Neural cell (in vitro differentiated cells): ENCODE results near the gene ICAM3. TPM values are rescaled to one million over a fixed set of nuclear protein-coding genes. Genes with fewer than 3 reads are reported as not detected.
A peak's percentile ranks its signal among the peaks of the same experiment; 100 is the strongest.

ENCODE experiments used
- H2AFZ ChIP-seq: fragments of 200-600, 300-800 bp; sonication (generic), shearing (Covaris generic); 2 replicates; pipeline ENCODE4 v1.6.0; 2014; ENCODE audit warnings: low read depth, mild to moderate bottlenecking, antibody characterized with exemption, low read length, moderate library complexity
- H3F3A ChIP-seq: fragments of 200-600 bp; shearing (Covaris generic); 2 replicates; pipeline ENCODE4 v1.6.1; 2016; ENCODE audit warnings: mild to moderate bottlenecking, moderate library complexity, mixed read lengths, antibody characterized with exemption, low read length; ENCODE audit not compliant: insufficient read depth, poor library complexity, severe bottlenecking
- H3K27ac ChIP-seq: fragments of 200-600, 300-800 bp; sonication (generic), shearing (Covaris generic); 2 replicates; pipeline ENCODE4 v1.5.1; 2014; ENCODE audit warnings: mild to moderate bottlenecking, low read length, moderate library complexity
- H3K27me3 ChIP-seq: fragments of 300-800, 200-600 bp; sonication (generic), shearing (Covaris generic); 2 replicates; pipeline ENCODE4 v1.6.0; 2014; ENCODE audit warnings: mild to moderate bottlenecking, low read depth, low read length, moderate library complexity; ENCODE audit not compliant: insufficient read depth
- H3K36me3 ChIP-seq: fragments of 300-800, 200-600 bp; sonication (generic), shearing (Covaris generic); 2 replicates; pipeline ENCODE4 v1.5.1; 2014; ENCODE audit warnings: mild to moderate bottlenecking, antibody characterized with exemption, low read length, moderate library complexity; ENCODE audit not compliant: insufficient read depth
- H3K4me2 ChIP-seq: fragments of 300-800, 200-600 bp; sonication (generic), shearing (Covaris generic); 2 replicates; pipeline ENCODE4 v1.6.0; 2014; ENCODE audit warnings: mild to moderate bottlenecking, low read length
- H3K4me3 ChIP-seq: fragments of 300-800, 200-600 bp; sonication (generic), shearing (Covaris generic); 2 replicates; pipeline ENCODE4 v1.5.1; 2014; ENCODE audit warnings: mild to moderate bottlenecking, low read length, moderate library complexity
- H3K79me2 ChIP-seq: fragments of 200-600 bp; shearing (Covaris generic); replicated peaks from 2 replicates; pipeline ENCODE4 v1.6.0; 2014; ENCODE audit warnings: mild to moderate bottlenecking, low read length, moderate library complexity; ENCODE audit not compliant: insufficient read depth
- H3K9ac ChIP-seq: fragments of 300-800, 200-600 bp; sonication (generic), shearing (Covaris generic); 2 replicates; pipeline ENCODE4 v1.6.1; 2016; ENCODE audit warnings: mild to moderate bottlenecking, low read length, mixed read lengths
- H3K9me2 ChIP-seq: fragments of 200-600 bp; shearing (Covaris generic); 2 replicates; pipeline ENCODE4 v1.6.1; 2016; ENCODE audit warnings: mild to moderate bottlenecking, low read length, mixed read lengths; ENCODE audit not compliant: insufficient read depth
- H3K9me3 ChIP-seq: fragments of 200-600, 300-800 bp; sonication (generic), shearing (Covaris generic); 2 replicates; pipeline ENCODE4 v1.6.1; 2016; ENCODE audit warnings: mild to moderate bottlenecking, mixed run types, low read length, moderate library complexity, mixed read lengths
- H4K20me1 ChIP-seq: fragments of 200-600 bp; shearing (Covaris generic); 2 replicates; pipeline ENCODE4 v1.6.1; 2016; ENCODE audit warnings: mild to moderate bottlenecking, mixed run types; ENCODE audit not compliant: insufficient read depth
- CTCF ChIP-seq: fragments of 450-650 bp; IDR thresholded peaks from 2 replicates; pipeline ENCODE4 v1.5.1; 2014; ENCODE audit warnings: antibody characterized with exemption, mild to moderate bottlenecking, moderate library complexity; ENCODE audit not compliant: poor library complexity, severe bottlenecking
- EP300 ChIP-seq: fragments of 450-650 bp; conservative IDR thresholded peaks from 2 replicates; pipeline ENCODE4 v1.6.1; 2014; ENCODE audit warnings: antibody characterized with exemption, mild to moderate bottlenecking, moderate library complexity; ENCODE audit not compliant: poor library complexity, severe bottlenecking
- EZH2 ChIP-seq: fragments of 200-600, 300-800 bp; shearing (Covaris generic), sonication (generic); IDR thresholded peaks from 2 replicates; pipeline ENCODE4 v1.6.1; 2014; ENCODE audit warnings: antibody characterized with exemption, low read length, borderline replicate concordance, mild to moderate bottlenecking; ENCODE audit not compliant: insufficient read depth, poor library complexity, severe bottlenecking
- MXI1 ChIP-seq: fragments of 450-650 bp; conservative IDR thresholded peaks from 2 replicates; pipeline ENCODE4 v1.6.1; 2014; ENCODE audit warnings: antibody characterized with exemption, mild to moderate bottlenecking; ENCODE audit not compliant: poor library complexity, severe bottlenecking
- POLR2AphosphoS5 ChIP-seq: IDR thresholded peaks from 2 replicates; pipeline ENCODE4 v1.6.1; 2012
- RAD21 ChIP-seq: fragments of 450-650 bp; conservative IDR thresholded peaks from 2 replicates; pipeline ENCODE4 v1.6.1; 2014; ENCODE audit warnings: antibody characterized with exemption, mild to moderate bottlenecking, moderate library complexity
- SMC3 ChIP-seq: fragments of 450-650 bp; conservative IDR thresholded peaks from 2 replicates; pipeline ENCODE4 v1.6.1; 2014; ENCODE audit warnings: antibody characterized with exemption, mild to moderate bottlenecking, moderate library complexity; ENCODE audit not compliant: poor library complexity
- TAF1 ChIP-seq: IDR thresholded peaks from 2 replicates; pipeline ENCODE4 v1.6.1; 2012; ENCODE audit warnings: low read depth
- polyA plus RNA-seq: library from polyadenylated mRNA; depleted of rRNA; stranded (reverse); fragments of >200 nt; gene quantifications from 2 replicates; pipeline ENCODE4 v1.2.3, GENCODE V29; 2014
- TF ChIP-seq, protein P1 (sequence below): IDR thresholded peaks from 2 replicates; pipeline ENCODE4 v1.6.1; 2012; ENCODE audit warnings: borderline replicate concordance

The ICAM3 gene
- polyA plus RNA-seq, 1 donor from 2014 or later: 0.53 TPM

- H3K27ac ChIP-seq: peak within 1 kb of the TSS; percentile 24
These were observed 23.8 kb downstream of the ICAM3 start, which contains the start of gene FDX2 for GRCh38 chr19:10315335-10316214. FDX2 (minus strand) TSS chr19:10316015; CDS start chr19:10315996, 19 bp downstream.

GRCh38 chr19:10309423-10309822 is 30.0 kb downstream of the ICAM3 start, which contains the start of gene ZGLP1:
ZGLP1 (minus strand) TSS chr19:10309815.
- H3K4me2 ChIP-seq: no peak within 1 kb of the TSS
- TF ChIP-seq MXI1: no peak
- no peak for TF ChIP-seq EZH2
- no peak for TF ChIP-seq EP300
- no peak for TF ChIP-seq CTCF
- no peak for TF ChIP-seq SMC3
- no peak for TF ChIP-seq RAD21
- no peak for TF ChIP-seq TAF1
- TF ChIP-seq, protein P1, sequence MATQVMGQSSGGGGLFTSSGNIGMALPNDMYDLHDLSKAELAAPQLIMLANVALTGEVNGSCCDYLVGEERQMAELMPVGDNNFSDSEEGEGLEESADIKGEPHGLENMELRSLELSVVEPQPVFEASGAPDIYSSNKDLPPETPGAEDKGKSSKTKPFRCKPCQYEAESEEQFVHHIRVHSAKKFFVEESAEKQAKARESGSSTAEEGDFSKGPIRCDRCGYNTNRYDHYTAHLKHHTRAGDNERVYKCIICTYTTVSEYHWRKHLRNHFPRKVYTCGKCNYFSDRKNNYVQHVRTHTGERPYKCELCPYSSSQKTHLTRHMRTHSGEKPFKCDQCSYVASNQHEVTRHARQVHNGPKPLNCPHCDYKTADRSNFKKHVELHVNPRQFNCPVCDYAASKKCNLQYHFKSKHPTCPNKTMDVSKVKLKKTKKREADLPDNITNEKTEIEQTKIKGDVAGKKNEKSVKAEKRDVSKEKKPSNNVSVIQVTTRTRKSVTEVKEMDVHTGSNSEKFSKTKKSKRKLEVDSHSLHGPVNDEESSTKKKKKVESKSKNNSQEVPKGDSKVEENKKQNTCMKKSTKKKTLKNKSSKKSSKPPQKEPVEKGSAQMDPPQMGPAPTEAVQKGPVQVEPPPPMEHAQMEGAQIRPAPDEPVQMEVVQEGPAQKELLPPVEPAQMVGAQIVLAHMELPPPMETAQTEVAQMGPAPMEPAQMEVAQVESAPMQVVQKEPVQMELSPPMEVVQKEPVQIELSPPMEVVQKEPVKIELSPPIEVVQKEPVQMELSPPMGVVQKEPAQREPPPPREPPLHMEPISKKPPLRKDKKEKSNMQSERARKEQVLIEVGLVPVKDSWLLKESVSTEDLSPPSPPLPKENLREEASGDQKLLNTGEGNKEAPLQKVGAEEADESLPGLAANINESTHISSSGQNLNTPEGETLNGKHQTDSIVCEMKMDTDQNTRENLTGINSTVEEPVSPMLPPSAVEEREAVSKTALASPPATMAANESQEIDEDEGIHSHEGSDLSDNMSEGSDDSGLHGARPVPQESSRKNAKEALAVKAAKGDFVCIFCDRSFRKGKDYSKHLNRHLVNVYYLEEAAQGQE: no peak
- TF ChIP-seq POLR2AphosphoS5: no peak
- no peaks in the 10 kb centered on the region for H3K9me2 ChIP-seq
- H3K9ac ChIP-seq: no peak within 1 kb of the TSS
- H4K20me1 ChIP-seq: no peaks in the 10 kb centered on the region
- H3K79me2 ChIP-seq: no peaks in the 10 kb centered on the region
- no peaks in the 10 kb centered on the region for H3F3A ChIP-seq
- H3K4me3 ChIP-seq: no peak within 1 kb of the TSS
- H3K36me3 ChIP-seq: no peaks in the 10 kb centered on the region
- H3K27me3 ChIP-seq: no peaks in the 10 kb centered on the region
- no peaks in the 10 kb centered on the region for H3K9me3 ChIP-seq
- no peak within 1 kb of the TSS for H3K27ac ChIP-seq
- no peak within 1 kb of the TSS for H2AFZ ChIP-seq

More at GRCh38 chr19:10315335-10316214, 23.8 kb downstream of the ICAM3 start, which contains the start of gene FDX2:
- no peaks in the 10 kb centered on the region for H4K20me1 ChIP-seq
- H3K9me2 ChIP-seq: no peaks in the 10 kb centered on the region
- peak within 1 kb of the TSS; percentile 71 for H2AFZ ChIP-seq
- no peaks in the 10 kb centered on the region for H3K9me3 ChIP-seq
- peak; percentile 38 for TF ChIP-seq SMC3
- TF ChIP-seq, protein P1: no peak
- TF ChIP-seq RAD21: no peak
- TF ChIP-seq TAF1: no peak
- peak; percentile 81 for TF ChIP-seq POLR2AphosphoS5
- TF ChIP-seq MXI1: peak; percentile 100
- TF ChIP-seq EP300: no peak
- TF ChIP-seq EZH2: no peak
- peak within 1 kb of the TSS; percentile 88 for H3K4me3 ChIP-seq
- no peaks in the 10 kb centered on the region for H3K79me2 ChIP-seq
- no peaks in the 10 kb centered on the region for H3F3A ChIP-seq
- no peaks in the 10 kb centered on the region for H3K36me3 ChIP-seq
- peak within 1 kb of the TSS; percentile 38 for H3K4me2 ChIP-seq
- H3K9ac ChIP-seq: peak within 1 kb of the TSS; percentile 62
- no peaks in the 10 kb centered on the region for H3K27me3 ChIP-seq
